Superior temporal gyrus (tissue), 1 donor: Measurements from ENCODE around the gene HAGHL.

Experiments used
- DNase-seq: peaks from one replicate; pipeline ENCODE4 v3.0.0-alpha.2; 2016; ENCODE audit errors: extremely low spot score

The HAGHL gene, protein sequence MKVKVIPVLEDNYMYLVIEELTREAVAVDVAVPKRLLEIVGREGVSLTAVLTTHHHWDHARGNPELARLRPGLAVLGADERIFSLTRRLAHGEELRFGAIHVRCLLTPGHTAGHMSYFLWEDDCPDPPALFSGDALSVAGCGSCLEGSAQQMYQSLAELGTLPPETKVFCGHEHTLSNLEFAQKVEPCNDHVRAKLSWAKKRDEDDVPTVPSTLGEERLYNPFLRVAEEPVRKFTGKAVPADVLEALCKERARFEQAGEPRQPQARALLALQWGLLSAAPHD

DNA sequence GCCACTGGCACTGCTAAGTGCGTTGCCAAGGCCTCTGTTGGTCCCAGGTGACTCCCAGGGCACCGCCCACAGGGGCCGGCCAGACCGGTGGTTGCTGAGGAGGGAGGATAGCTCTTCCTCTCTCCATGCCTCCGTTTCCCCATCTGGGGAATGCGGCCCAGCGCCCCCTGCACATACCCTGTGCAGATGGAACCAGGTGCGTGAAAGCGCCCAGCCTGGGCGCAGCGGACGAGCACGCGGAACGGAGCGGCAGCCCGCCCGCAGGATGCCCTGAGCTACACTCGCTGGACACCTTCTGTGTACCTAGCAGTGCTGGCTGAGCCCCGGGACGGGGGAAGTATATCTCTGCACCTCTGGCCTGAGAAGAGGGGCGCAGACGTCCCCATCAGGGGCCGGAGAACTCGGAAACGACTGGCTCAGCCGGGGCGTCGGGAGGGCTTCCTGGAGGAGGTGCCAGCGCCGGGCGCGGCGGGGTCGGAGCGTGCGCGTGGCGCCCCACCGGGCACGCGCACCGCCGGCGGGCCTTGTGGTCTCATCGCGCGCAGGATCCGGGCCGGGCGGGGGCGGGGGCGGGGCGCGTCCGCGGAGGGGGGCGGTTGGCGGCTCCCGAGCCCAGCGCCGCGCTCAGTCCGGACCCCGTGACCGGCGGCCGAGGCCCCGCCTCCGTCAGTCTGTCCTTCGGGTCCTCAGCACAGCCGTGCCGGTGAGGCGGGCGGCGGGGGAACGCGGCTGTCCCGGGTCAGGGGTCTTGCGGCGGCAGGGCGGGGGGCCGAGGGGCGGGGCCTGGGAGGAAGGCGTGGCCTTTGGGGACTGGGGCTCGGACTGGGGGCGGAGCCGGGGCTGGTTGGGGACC lies at the start of gene HAGHL, which contains the start of gene CCDC78:
HAGHL (plus strand) TSS at position 669 of the 853 bp plus-strand sequence. CDS start 404 bp downstream, outside the sequence.
CCDC78 (minus strand) TSS at position 6 of the 853 bp plus-strand sequence. CDS start 76 bp downstream, outside the sequence.
- peak; percentile 40 for DNase-seq

DNA sequence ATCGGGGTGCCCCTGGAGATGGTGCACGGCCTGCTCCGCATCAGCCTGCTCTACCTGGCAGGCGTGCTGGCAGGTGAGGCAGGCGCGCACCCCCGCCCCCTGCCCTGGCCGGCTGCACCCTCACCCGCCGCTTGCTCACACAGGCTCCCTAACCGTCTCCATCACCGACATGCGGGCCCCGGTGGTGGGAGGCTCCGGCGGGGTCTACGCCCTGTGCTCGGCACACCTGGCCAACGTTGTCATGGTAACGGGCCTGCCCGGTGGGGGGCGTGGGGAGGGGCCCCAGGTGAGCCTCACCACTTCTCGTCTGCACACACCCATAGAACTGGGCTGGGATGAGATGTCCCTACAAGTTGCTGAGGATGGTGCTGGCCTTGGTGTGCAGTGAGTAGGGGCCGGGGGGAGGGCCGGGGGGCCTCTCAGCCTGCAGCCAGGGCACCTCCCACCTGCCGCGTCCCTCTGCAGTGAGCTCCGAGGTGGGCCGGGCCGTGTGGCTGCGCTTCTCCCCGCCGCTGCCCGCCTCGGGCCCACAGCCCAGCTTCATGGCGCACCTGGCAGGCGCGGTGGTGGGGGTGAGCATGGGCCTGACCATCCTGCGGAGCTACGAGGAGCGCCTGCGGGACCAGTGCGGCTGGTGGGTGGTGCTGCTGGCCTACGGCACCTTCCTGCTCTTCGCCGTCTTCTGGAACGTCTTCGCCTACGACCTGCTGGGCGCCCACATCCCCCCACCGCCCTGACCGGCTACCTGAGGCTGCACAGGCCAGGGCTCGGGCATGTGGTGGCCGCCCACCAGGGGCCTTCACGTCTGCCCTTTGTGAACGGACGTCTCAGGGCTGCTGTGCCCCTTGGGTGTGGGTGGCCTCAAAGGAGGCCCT lies 49.4 kb upstream of the HAGHL start:
- no peak for DNase-seq

DNA sequence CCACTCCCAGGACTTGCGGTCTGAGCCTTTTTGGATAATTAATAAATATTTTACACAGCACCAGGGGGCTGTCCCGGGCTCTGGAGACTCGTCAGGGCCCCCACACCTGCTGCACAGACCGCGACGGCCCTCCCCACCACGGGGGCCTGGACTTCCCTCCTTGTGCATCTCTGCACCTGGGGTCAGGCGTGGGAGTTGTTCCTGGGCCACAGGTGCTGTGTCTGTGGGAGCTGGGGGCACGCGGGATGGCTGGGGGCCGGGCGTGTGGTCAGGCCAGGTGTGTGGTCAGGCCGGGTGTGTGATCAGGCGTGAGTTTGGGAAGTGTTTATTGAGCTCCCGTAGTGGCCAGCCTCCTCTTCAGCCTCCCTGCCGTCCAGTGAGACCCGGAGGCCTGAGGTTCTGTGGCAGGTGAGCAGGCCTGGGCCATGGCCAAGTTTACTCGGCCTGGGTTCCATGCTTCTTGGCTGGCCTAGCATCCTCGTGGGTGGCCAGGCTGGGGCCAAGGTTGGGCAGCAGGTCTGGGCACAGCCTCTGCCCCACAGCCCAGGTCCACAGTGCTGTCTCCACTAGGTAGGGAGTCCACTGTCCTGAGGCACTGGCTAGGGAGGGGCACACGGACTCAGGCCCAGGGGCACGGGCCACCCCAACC lies 48.6 kb upstream of the HAGHL start:
- no peak for DNase-seq

DNA sequence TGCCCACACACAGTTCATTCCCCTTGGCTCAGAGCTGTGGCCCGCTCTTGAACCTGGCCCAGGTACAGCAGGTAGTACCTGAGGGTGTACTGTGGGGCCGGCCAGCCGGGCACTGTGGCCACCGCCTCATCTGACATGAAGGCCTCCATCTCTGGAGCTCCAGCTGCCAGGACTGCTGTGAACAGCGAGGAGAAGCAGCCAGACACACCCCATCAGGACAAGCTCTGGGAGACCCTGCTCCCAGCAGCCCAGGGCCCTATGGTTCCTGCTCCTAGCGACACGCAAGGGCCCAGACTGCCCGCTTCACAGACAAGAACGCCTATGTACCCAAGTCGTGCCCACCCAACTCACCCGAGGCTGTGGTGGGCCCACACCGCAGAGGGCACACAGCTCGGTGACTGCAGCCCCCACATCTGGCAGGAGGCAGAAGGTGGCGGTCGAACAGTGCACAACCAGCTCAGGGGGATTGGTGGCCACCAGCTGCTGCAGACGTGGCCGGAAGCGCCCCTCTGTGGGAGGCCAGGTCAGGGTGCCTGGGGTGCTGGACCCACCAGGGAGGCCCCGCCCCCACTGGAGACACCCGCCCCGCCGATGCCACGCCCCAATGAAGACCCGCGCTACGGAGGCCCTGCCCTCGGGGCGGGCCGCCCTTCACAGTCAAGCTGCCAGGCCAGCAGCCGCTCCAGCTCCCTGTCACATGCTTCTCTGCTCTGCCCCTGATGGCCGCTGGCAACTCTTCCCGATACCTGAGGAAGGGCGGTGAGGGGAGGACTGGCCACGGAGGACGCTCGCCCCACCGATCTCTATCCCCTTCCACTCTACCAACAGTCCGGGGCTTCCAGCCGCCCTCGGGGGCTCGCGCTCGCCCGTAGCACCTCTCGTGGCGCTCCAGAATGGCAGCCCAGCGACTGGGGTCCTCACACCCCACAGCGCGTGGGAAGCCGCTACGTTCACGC lies 47.8 kb upstream of the HAGHL start:
- no peak for DNase-seq

DNA sequence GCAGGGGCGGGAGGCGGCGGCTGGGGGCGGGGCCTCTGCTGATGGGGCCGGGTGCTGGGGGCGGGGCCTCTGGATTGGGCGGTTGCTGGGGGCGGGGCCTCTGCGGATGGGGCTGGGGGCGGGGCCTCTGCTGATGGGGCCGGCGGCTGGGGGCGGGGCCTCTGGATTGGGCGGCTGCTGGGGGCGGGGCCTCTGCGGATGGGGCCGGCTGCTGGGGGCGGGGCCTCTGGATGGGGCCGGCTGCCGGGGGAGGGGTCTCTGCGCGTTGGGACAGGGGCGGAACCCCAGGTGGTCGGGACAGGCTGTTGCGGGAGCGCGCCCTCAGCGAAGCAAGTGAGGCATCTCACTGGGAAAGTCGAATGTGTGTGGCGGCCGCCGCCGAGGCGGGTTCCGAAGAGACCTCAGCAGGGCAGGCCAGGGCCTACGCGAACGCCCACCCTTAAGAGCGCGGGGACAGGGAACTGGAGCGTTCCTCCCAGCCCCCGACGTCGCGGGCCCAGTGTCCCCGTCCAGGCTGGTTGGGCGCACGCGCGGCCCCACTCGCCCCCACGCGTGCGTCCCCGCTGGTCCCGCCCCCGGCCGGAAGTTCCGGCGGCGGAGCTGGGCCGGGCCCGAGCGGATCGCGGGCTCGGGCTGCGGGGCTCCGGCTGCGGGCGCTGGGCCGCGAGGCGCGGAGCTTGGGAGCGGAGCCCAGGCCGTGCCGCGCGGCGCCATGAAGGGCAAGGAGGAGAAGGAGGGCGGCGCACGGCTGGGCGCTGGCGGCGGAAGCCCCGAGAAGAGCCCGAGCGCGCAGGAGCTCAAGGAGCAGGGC lies 46.9 kb upstream of the HAGHL start, which contains the start of gene STUB1:
STUB1 (plus strand) TSS at position 597 of the 811 bp plus-strand sequence; CDS start at position 713, 116 bp downstream.
- peak; percentile 74 for DNase-seq

DNA sequence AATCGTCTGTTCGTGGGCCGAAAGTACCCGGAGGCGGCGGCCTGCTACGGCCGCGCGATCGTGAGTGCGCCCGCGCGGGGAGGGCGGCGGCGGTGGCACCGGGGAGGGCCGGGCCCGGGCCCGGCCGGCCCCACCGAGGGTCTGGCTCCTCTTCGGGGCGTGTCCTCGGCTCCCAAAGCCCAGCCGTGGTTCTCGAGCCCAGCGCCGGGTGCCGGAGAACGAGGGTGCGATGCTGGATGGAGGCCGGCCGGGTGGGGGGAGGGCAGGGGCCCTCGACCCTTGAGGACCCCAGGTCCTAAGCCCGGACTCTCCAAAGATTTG lies 46.3 kb upstream of the HAGHL start:
- no peak for DNase-seq

DNA sequence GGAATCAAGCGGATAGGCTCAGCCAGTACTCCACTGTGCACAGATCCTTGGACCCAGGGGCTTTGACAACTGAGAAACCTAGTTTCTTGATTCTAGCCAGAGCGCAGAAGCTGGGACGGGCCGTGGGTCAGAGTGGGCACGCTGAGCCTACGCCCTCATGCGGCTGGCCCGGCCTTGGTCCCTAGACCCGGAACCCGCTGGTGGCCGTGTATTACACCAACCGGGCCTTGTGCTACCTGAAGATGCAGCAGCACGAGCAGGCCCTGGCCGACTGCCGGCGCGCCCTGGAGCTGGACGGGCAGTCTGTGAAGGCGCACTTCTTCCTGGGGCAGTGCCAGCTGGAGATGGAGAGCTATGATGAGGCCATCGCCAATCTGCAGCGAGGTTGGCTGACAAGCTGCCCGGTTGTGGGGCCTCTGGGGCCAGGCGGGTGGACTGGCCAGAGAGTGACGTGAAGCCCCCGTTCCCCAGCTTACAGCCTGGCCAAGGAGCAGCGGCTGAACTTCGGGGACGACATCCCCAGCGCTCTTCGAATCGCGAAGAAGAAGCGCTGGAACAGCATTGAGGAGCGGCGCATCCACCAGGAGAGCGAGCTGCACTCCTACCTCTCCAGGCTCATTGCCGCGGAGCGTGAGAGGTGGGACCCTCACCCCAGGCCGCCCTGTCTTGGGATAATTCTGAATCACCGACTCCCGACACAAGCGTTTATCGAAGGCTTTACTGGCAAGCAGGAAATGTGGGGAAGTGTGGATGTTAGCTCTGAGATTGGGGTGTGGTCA lies 45.8 kb upstream of the HAGHL start:
- DNase-seq: no peak

DNA sequence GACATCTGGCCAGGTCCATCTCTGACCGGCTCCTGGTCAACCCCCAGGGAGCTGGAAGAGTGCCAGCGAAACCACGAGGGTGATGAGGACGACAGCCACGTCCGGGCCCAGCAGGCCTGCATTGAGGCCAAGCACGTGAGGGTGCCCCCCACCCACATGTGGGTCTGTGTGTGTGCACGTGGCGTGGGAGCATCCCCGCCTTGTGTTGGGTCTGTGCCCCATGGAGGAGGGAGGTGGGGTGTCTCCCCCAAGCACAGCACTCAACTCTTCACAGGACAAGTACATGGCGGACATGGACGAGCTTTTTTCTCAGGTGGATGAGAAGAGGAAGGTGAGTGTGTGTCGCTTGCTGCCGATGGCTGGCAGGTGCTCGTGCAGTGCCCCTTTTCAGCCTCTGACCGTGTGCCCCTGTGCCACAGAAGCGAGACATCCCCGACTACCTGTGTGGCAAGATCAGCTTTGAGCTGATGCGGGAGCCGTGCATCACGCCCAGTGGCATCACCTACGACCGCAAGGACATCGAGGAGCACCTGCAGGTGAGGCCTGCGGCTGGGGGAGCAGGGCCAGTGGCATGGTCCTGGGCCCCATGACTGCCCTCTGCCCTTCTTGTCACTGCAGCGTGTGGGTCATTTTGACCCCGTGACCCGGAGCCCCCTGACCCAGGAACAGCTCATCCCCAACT lies 45.0 kb upstream of the HAGHL start:
- no peak for DNase-seq

DNA sequence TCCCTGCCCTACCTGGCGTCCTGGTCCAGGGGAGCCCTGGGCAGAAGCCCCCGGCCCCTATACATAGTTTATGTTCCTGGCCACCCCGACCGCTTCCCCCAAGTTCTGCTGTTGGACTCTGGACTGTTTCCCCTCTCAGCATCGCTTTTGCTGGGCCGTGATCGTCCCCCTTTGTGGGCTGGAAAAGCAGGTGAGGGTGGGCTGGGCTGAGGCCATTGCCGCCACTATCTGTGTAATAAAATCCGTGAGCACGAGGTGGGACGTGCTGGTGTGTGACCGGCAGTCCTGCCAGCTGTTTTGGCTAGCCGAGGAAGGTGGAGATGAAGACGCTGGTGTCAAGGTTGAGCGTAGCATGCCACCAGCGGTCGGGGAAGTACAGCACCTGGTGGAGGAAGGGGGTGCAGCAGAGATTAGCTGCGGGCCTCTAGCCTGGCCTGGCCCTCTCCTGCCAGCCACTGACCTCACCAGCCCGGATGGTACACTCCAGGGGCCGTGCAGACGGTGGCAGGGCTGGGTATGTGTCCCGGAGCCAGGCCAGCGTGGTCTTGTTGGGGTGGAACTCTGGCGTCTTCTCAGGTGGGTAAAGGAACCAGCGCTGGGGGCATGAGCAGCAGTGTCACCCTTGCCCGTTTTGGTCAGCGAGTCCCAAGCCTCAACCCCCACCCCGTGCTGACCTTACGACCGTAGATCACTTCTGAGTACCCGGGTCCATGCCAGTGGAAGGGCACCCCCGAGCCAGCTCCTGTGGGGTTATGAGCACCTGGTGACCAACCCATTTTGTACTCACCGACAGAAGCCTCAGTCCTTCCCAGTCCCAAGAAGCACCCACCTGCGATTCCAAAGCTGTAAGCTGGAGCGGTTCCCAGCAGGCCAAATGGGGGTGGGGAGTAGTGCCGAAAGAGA lies 44.2 kb upstream of the HAGHL start:
- DNase-seq: no peak

DNA sequence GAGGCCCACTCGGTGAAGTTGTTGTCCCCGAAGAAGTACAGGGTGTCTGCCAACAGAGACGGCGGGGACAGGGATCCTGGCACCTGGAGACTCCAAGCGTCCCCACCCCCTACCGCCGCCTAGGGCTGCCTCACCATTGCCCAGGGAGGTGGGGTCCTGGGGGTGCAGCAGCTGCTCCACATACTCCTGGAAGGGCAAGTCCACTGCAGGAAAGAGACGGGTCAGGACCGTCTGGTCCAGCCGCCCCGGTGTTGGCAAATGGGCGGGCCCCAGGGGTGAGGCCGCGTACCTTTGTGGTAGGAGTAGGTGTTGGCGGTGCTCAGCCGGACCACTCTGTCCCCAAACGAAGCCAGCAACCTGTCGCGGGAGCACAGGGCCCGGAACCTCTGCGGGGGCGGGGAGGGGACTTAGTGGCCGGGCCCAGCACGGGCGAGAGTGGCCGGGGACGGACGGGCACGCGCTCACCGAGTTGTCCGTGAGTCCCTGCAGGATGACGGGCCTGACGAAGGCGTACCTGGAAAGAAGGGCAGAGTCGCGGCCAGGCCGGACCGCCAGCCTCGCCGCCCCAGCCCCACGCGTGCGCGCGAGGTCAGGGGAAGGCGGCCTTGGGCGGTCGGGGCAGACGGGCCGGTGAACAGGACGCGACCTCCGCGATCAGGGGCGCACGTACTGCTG lies 43.4 kb upstream of the HAGHL start:
- no peak for DNase-seq

DNA sequence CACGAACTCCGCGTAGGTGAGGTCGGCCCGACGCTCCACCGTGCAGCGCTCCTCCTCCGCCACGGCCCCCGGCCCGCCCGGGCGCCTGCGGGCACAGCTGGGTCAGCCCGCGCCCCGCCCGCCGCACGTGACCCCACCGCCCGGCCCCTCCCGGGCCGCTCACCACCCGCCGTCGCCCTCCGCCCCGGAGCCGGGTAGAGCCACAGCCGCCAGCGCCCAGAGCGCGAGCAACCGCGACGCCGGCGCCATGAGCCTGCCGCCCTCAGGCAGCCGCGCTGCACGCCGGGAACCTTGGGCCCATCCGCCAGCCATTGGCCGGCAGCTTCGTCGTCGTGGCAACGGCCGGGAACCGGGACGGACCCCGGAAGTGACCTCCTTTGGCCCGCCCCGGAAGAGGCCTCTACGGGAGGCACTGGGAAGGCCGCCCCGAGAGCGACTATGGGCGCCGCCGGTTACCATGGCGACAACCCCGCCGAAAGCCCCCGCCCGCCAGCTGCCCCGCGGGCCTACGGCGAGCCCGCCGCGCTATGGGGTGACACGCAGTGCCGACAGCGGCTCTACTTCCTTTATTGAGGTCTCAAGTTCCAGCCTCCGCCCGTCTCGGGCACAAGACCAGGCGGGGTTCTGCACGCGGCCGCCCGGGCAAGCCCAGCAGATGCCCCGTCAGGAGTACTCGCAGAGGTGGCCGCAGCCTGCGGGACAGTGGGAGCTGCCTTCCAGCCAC lies 42.7 kb upstream of the HAGHL start, which contains the start of gene JMJD8:
JMJD8 (minus strand) TSS at position 264 of the 724 bp plus-strand sequence; CDS start at position 249, 15 bp downstream.
- peak; percentile 97 for DNase-seq

DNA sequence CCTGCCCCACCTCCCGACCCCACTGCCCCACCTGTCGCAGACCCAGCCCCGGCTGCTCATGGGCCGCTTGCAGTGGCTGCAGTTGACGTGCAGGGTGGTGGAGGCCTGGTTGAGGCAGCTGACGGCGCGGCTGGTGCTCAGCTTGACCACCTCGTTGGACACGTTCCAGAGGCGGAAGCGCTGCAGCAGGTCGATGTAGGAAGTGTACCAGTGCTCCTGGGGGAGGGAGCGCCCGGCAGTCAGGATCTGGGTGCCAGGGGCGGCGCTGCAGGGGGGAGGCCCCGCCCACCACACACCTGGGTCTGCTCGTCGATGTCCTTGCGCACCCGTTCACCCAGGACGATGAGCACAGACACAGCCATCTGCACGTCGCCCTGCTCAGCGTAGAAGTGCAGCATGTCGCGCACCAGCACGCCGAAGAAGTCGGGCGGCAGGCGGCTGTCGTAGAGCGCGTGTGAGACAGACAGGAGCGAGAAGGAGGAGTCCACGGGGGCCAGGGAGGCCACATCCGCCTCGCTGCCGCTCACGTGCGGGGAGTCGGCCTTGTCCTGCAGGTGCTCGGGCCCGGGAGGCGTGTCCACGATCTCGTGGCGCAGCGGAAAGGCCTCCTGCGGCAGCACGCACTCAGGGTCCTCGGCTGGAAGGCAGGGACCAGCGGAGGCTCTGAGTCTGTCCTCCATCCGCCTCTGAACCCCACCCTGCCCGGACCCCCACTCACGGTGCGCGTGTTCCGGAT lies 41.8 kb upstream of the HAGHL start:
- DNase-seq: no peak

DNA sequence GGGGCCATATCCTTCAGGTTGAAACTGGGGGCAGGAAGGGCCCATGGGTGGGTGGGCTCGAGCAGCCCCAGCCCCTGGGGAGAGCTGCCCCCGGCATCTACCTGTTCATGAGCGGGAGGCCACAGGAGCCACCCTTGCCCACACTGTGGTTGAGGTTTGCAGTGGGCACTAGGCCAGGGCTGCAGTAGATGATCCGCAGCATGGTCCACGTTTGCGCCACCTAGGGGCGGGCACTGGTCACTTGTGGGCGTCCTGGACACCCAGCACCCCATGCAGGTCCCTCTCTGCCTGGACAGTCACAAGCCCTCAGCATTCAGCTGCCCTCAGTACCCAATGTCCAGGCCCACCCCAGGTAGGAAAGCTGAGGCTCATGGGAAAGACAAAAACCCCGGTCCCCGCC lies 40.9 kb upstream of the HAGHL start:
- DNase-seq: no peak

DNA sequence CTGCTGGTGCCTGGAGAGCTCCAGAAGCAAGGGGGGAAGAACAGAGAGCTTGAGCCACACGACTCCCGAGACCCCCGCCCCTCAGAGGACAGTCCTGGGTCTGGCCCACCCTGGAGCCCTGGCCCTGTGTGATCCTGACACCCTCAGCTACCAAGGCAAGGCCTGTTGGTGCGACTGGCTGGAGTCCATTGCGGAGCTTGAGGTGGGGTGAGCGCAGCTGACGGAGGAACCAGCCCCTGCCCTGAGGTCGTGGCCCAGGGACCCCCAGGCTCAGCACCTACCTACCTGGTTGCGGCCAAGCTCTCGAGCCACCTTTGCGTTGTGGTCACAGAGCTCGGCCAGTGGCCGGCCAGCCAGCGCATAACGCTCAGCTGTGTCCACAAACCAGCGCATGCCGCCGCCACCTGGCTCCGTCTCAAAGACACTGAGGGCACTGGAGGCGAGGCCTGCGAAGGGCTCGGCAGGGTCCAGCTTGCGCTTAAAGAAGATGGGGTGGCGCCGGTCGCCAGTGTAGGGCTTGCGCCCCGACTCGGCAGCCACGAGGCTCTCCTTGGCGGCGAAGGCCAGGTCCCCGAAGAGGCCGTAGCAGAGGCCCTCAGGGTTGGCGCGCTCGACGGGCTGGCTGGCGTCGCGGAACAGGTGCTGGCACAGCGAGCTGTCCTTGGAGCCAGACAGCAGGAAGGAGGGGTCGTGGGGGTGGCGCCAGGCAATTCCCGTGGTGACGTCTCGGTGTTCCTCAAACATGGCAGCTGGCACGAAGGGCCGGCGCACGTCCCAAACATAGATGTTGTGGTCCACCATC lies 40.2 kb upstream of the HAGHL start:
- no peak for DNase-seq
